Thymus (tissue), 11 donors: ENCODE measurements around the gene HBZ. TPM values are rescaled to one million over a fixed set of nuclear protein-coding genes. Genes with fewer than 3 reads are reported as not detected.
"Not testable (repeated sequence)": the region's sequence is repeated elsewhere in the genome, so short reads cannot be mapped to it uniquely, and the experiment has no call there.

Source experiments
- DNase-seq, 9 donors: peaks; one replicate each; pipeline ENCODE4 v3.0.0-alpha.2; 2013; ENCODE audit warnings: low spot score in 9 of 9, low read depth in 6 of 9, missing footprints in 1 of 9
- H3K27ac ChIP-seq, 2 donors: one replicate each; pipeline ENCODE4 v1.5.1; 2013; ENCODE audit warnings: control low read depth in 1 of 2, low read depth in 1 of 2, low read length in 1 of 2, mild to moderate bottlenecking in 1 of 2, moderate library complexity in 1 of 2
- H3K27me3 ChIP-seq, 2 donors: one replicate each; pipeline ENCODE4 v1.5.1; 2013; ENCODE audit warnings: low read length in 1 of 2; ENCODE audit not compliant: control insufficient read depth in 2 of 2, insufficient read depth in 1 of 2
- H3K36me3 ChIP-seq, 2 donors: one replicate each; pipeline ENCODE4 v1.5.1; 2013; ENCODE audit warnings: low read length in 1 of 2, mild to moderate bottlenecking in 1 of 2, moderate library complexity in 1 of 2; ENCODE audit not compliant: control insufficient read depth in 2 of 2, insufficient read depth in 2 of 2
- H3K4me1 ChIP-seq, 2 donors: one replicate each; pipeline ENCODE4 v1.5.1; 2013; ENCODE audit warnings: low read length in 2 of 2; ENCODE audit not compliant: control insufficient read depth in 2 of 2, insufficient read depth in 2 of 2
- H3K4me3 ChIP-seq, 2 donors: one replicate each; pipeline ENCODE4 v1.5.1; 2013; ENCODE audit warnings: low read length in 2 of 2, control low read depth in 1 of 2, mild to moderate bottlenecking in 1 of 2
- H3K9me3 ChIP-seq, 2 donors: one replicate each; pipeline ENCODE4 v1.5.1; 2013; ENCODE audit warnings: low read length in 1 of 2, mild to moderate bottlenecking in 1 of 2; ENCODE audit not compliant: control insufficient read depth in 2 of 2, insufficient read depth in 1 of 2
- WGBS: extraction: QIAGEN DNeasy Blood & Tissue Kit; methylation state at CpG from one replicate; pipeline ENCODE4 v1.1.7; 2013; 5-methylcytosine and 5-hydroxymethylcytosine counted together
- polyA plus RNA-seq: library from polyadenylated mRNA; stranded (reverse); fragments of 200-250 nt; gene quantifications from one replicate; pipeline ENCODE4 v1.2.3, GENCODE V29; 2013
- total RNA-seq: library from RNA; stranded (reverse); fragments of 120-200 nt; gene quantifications from one replicate; pipeline ENCODE4 v1.2.4, GENCODE V29; 2013
- donor health status: healthy.

HBZ gene
- total and polyA plus RNA-seq, 2 donors = 0.34 to 3.2 TPM

DNA sequence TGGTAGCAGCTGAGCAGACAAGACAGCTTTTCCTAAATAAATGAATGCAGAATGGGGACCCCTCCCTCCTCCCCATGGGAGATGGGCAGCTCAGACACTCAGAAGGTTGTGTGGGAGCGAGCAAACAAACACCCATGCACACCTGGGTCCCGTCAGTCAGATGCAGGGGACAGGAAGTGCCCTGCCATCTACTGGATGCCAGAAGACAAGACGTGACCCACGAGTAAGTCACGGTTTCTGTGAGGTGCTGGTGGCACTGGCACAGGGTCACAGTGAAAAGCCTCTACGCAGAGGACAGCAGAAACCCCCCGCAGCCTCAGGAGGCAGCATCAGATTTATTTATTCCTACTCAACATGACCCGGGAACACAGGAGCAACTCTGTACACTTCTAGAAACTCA lies 36.2 kb downstream of the HBZ start:
- 58% methylated on average over 8 of the region's 8 CpGs for WGBS

DNA sequence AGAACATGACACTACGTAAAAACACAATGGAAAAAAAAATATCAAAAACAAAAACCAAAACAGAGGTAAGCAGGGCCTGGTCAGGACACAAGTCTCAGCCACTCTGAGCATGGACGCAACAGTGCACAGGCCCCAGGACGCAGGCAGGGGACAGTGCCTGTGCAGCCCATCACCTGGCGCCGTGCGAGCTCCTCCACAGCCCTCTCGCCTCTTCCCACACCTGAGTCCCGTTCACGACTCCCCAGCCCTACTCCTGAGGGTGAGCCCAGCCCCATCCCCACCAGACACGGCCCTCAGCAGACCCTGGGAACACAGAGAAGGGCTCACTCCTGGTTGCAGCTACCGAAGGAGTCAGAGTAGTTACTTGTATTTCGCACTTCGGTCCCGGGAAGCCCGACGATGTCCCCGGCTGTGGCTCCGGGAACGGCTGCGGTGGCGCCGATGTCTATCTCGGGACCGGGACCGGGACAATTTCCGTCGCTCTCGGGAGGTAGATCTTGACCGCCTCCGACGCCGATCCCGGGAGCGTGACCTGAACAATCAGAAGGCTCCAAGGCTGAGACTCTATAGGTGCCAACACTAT lies 37.3 kb downstream of the HBZ start:
- Histone ChIP-seq H3K9me3 (no peaks in the 10 kb centered on the region), H3K27ac (no peak overlapping the region), H3K4me3 (no peak overlapping the region), H3K4me1 (peaks cover 0 to 7% of the 10 kb centered on the region in 2 donors), H3K27me3 (no peaks in the 10 kb centered on the region), H3K36me3 (peaks cover 77 to 82% of the 10 kb centered on the region in 2 donors)
- WGBS = 98% methylated on average over 34 of the region's 34 CpGs
- no peak for DNase-seq

More for the DNA sequence above, 36.2 kb downstream of the HBZ start:
- Histone ChIP-seq H3K36me3 (peaks cover 74 to 75% of the 10 kb centered on the region in 2 donors), H3K9me3 (no peaks in the 10 kb centered on the region), H3K27me3 (no peaks in the 10 kb centered on the region), H3K4me3 (no peak overlapping the region), H3K4me1 (peaks cover 0 to 7% of the 10 kb centered on the region in 2 donors), H3K27ac (peak overlapping the region in 1 of 2 donors; percentile 32)
- DNase-seq = peak in 6 of 9 donors; percentile 22 to 67 (median 42)

DNA sequence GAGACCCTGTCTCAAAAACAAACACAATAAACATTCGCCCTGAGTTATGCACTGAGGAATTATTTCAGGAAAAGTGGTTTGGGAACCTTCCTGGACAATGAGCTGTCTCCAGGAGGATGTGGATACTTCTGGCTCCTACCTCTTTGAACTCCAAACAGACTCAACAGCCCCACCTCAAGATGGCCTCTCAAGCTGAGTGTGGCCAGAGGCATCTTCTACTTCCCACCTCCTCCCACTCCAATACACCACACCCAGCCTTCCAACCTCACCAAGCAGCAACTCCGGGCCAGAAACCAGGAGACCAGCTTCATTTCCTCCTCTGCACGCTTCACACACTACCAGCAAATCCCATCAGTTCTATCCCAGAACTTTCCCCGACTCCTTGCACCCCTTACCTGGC lies 39.4 kb downstream of the HBZ start:
- no peak for DNase-seq
- 98% methylated on average over 4 of the region's 4 CpGs for whole genome bisulfite sequencing
- no peaks in the 10 kb centered on the region for H3K27me3 ChIP-seq
- peaks cover 0 to 7% of the 10 kb centered on the region in 2 donors for H3K4me1 ChIP-seq
- peaks cover 89% of the 10 kb centered on the region in 2 donors for H3K36me3 ChIP-seq
- no peaks in the 10 kb centered on the region for H3K9me3 ChIP-seq
- H3K4me3 ChIP-seq = no peak overlapping the region
- H3K27ac ChIP-seq = no peak overlapping the region

GRCh38 chr16:192686-193085 lies 40.2 kb downstream of the HBZ start:
- no peak overlapping the region for H3K4me3 ChIP-seq
- H3K4me1 ChIP-seq = peaks cover 0 to 7% of the 10 kb centered on the region in 2 donors
- no peaks in the 10 kb centered on the region for H3K27me3 ChIP-seq
- H3K27ac ChIP-seq = no peak overlapping the region
- H3K9me3 ChIP-seq = no peaks in the 10 kb centered on the region
- 97% methylated on average over 11 of the region's 11 CpGs for WGBS
- DNase-seq = no peak
- H3K36me3 ChIP-seq = peaks cover 90% of the 10 kb centered on the region in 2 donors

- WGBS = 96% methylated on average over 15 of the region's 15 CpGs
- Histone ChIP-seq H3K36me3 (peaks cover 93 to 95% of the 10 kb centered on the region in 2 donors), H3K27me3 (no peaks in the 10 kb centered on the region), H3K4me3 (no peak overlapping the region), H3K27ac (no peak overlapping the region), H3K4me1 (peaks cover 0 to 5% of the 10 kb centered on the region in 2 donors), H3K9me3 (no peaks in the 10 kb centered on the region)
- DNase-seq = no peak
Measured at GRCh38 chr16:193441-193840, 41.0 kb downstream of the HBZ start.

GRCh38 chr16:194516-194915 lies 42.1 kb downstream of the HBZ start:
- no peaks in the 10 kb centered on the region for H3K4me1 ChIP-seq
- H3K36me3 ChIP-seq = peaks cover 92 to 94% of the 10 kb centered on the region in 2 donors
- 90% methylated on average over 6 of the region's 6 CpGs for WGBS
- H3K27me3 ChIP-seq = no peaks in the 10 kb centered on the region
- no peak for DNase-seq
- no peak overlapping the region for H3K27ac ChIP-seq
- H3K9me3 ChIP-seq = no peaks in the 10 kb centered on the region
- no peak overlapping the region for H3K4me3 ChIP-seq

GRCh38 chr16:200388-200787 lies 47.9 kb downstream of the HBZ start:
- H3K27me3 ChIP-seq = no peaks in the 10 kb centered on the region
- no peak overlapping the region for H3K27ac ChIP-seq
- DNase-seq = no peak
- WGBS = 97% methylated on average over 5 of the region's 5 CpGs
- peaks cover 76 to 80% of the 10 kb centered on the region in 2 donors for H3K36me3 ChIP-seq
- H3K9me3 ChIP-seq = no peaks in the 10 kb centered on the region
- no peaks in the 10 kb centered on the region for H3K4me1 ChIP-seq
- no peak overlapping the region for H3K4me3 ChIP-seq

DNA sequence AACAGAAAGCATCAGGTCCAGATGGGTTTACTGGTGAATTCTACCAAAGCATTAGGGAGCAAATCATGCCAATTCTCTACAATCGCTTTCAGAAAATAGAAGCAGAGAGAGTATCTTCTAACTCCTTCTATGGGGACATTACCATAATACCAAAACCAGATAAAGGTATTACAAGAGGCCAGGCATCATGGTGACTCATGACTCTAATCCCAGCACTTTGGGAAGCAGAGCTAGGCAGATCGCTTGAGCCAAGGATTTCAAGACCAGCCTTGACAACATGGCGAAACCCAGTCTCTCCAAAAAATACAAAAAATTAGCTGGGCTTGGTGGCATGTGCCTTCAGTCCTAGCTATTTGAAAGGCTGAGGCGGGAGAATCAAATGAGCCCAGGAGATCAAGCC lies 50.8 kb downstream of the HBZ start:
- Histone ChIP-seq H3K36me3 (peaks cover 77 to 80% of the 10 kb centered on the region in 2 donors), H3K27ac (no peak overlapping the region)
- WGBS = over 99% methylated on average over 4 of the region's 4 CpGs

GRCh38 chr16:204046-204445 lies 51.6 kb downstream of the HBZ start:
- not testable (repeated sequence) for H3K27me3 ChIP-seq, H3K9me3 ChIP-seq, H3K4me3 ChIP-seq, DNase-seq, H3K4me1 ChIP-seq, H3K27ac ChIP-seq
- peaks cover 76 to 77% of the 10 kb centered on the region in 2 donors for H3K36me3 ChIP-seq
- WGBS = 98% methylated on average over 9 of the region's 9 CpGs

More for the DNA sequence above, 50.8 kb downstream of the HBZ start:
- DNase-seq = no peak
- Histone ChIP-seq H3K9me3 (no peaks in the 10 kb centered on the region), H3K27me3 (no peaks in the 10 kb centered on the region), H3K4me3 (no peak overlapping the region), H3K4me1 (no peaks in the 10 kb centered on the region)
